H1 (cell line): ENCODE results near the gene LSM14B. TPM values are rescaled to one million over a fixed set of nuclear protein-coding genes. Genes with fewer than 3 reads are reported as not detected.
A peak's percentile ranks its signal among the peaks of the same experiment; 100 is the strongest.

Source experiments
- CTCF ChIA-PET: fragments of 300-600 bp; sonication (Branson Sonifier 250); formaldehyde crosslinking; loops from one replicate; lab custom pipeline; 2021; ENCODE audit not compliant: partially characterized antibody; lab: Charles Lee
- POLR2A ChIA-PET: fragments of 300-600 bp; sonication (Branson Sonifier 250); formaldehyde crosslinking; loops from one replicate; lab custom pipeline; 2021; ENCODE audit warnings: inconsistent platforms; ENCODE audit not compliant: partially characterized antibody; lab: Charles Lee
- DNase-seq, 2 experiments: peaks; one replicate each; pipeline versions ENCODE4 v3.0.0 to v3.0.0-alpha.2; 2010 to 2022; ENCODE audit warnings: low spot score in 2 of 2, low read depth in 1 of 2, mixed read lengths in 1 of 2
- FAIRE-seq: peaks from 2 replicates; lab custom pipeline; 2011; peaks lifted over from hg19 to GRCh38; lab: Jason Lieb, UNC
- H2AFZ ChIP-seq: 2 replicates; pipeline ENCODE4 v1.8.1; 2012; ENCODE audit warnings: low read length, inconsistent platforms
- H2AK5ac ChIP-seq: 2 replicates; pipeline ENCODE4 v1.6.1; 2013; ENCODE audit warnings: low read depth, low read length
- H2BK120ac ChIP-seq: replicated peaks from 2 replicates; pipeline ENCODE3; 2013; ENCODE audit warnings: low read depth, low read length, inconsistent platforms
- H2BK12ac ChIP-seq: 2 replicates; pipeline ENCODE4 v1.6.1; 2013; ENCODE audit warnings: low read depth, low read length
- H2BK15ac ChIP-seq: 2 replicates; pipeline ENCODE4 v1.6.1; 2013; ENCODE audit warnings: low read length
- H2BK20ac ChIP-seq: 2 replicates; pipeline ENCODE4 v1.6.1; 2013; ENCODE audit warnings: low read length
- H2BK5ac ChIP-seq: 2 replicates; pipeline ENCODE4 v1.6.1; 2013; ENCODE audit warnings: low read depth, low read length
- H3K14ac ChIP-seq: 2 replicates; pipeline ENCODE4 v1.6.1; 2013; ENCODE audit warnings: inconsistent platforms; ENCODE audit not compliant: insufficient read length
- H3K18ac ChIP-seq: 2 replicates; pipeline ENCODE4 v1.6.1; 2013; ENCODE audit warnings: low read length; ENCODE audit errors: extremely low read depth
- H3K23ac ChIP-seq: 2 replicates; pipeline ENCODE4 v1.6.1; 2013; ENCODE audit warnings: inconsistent platforms; ENCODE audit not compliant: insufficient read length
- H3K23me2 ChIP-seq: 2 replicates; pipeline ENCODE4 v1.6.1; 2013; ENCODE audit warnings: low read depth, low read length
- H3K27ac ChIP-seq: 2 replicates; pipeline ENCODE4 v1.6.1; 2011; ENCODE audit warnings: low read depth, low read length, inconsistent platforms
- H3K27me3 ChIP-seq, 4 experiments: replicated peaks in 1 of 4; 1 replicate in 1 of 4; 2 replicates in 3 of 4; pipeline versions ENCODE4 v1.6.1 to v1.8.1; 2011 to 2013; ENCODE audit warnings: low read length in 3 of 4, mild to moderate bottlenecking in 3 of 4, inconsistent platforms in 2 of 4, mixed read lengths in 2 of 4, moderate library complexity in 1 of 4; ENCODE audit not compliant: control insufficient read depth in 3 of 4, insufficient read depth in 3 of 4; ENCODE audit errors: extremely low read depth in 1 of 4
- H3K36me3 ChIP-seq, 4 experiments: 2 replicates each; pipeline versions ENCODE4 v1.6.1 to v1.8.1; 2011 to 2013; ENCODE audit warnings: mild to moderate bottlenecking in 4 of 4, low read length in 3 of 4, moderate library complexity in 2 of 4, control low read depth in 1 of 4, inconsistent platforms in 1 of 4; ENCODE audit not compliant: insufficient read depth in 4 of 4, control insufficient read depth in 2 of 4
- H3K4ac ChIP-seq: replicated peaks from 2 replicates; pipeline ENCODE3; 2013; ENCODE audit warnings: low read length, low read depth, mixed read lengths, inconsistent platforms; ENCODE audit not compliant: insufficient read length
- H3K4me1 ChIP-seq, 4 experiments: replicated peaks in 1 of 4; 1 replicate in 1 of 4; 2 replicates in 3 of 4; pipeline versions ENCODE4 v1.6.1 to v1.8.1; 2011 to 2013; ENCODE audit warnings: low read length in 3 of 4, inconsistent platforms in 2 of 4, mixed read lengths in 1 of 4; ENCODE audit not compliant: insufficient read depth in 4 of 4, control insufficient read depth in 3 of 4
- H3K4me2 ChIP-seq, 2 experiments: 2 replicates each; pipeline versions ENCODE4 v1.6.1 to v1.8.1; 2011 to 2013; ENCODE audit warnings: low read depth in 2 of 2, low read length in 2 of 2, control low read depth in 1 of 2, inconsistent platforms in 1 of 2, mild to moderate bottlenecking in 1 of 2; ENCODE audit not compliant: insufficient read depth in 1 of 2
- H3K4me3 ChIP-seq, 4 experiments: fragments of 200-600, 300-600 bp in 1 of 4; sonication (generic), shearing (Covaris generic), sonication (Bioruptor Twin) in 1 of 4; 2 replicates each; pipeline versions ENCODE4 v1.5.1 to v1.8.1; 2011 to 2016; ENCODE audit warnings: low read length in 4 of 4, low read depth in 3 of 4, control low read depth in 2 of 4, inconsistent platforms in 2 of 4, mild to moderate bottlenecking in 2 of 4, mixed read lengths in 1 of 4, moderate library complexity in 1 of 4; ENCODE audit not compliant: insufficient read depth in 2 of 4; ENCODE audit errors: extremely low read depth in 1 of 4
- H3K56ac ChIP-seq: replicated peaks from 2 replicates; pipeline ENCODE3; 2013; ENCODE audit warnings: low read depth, mild to moderate bottlenecking, mixed read lengths, low read length, inconsistent platforms; ENCODE audit not compliant: insufficient read length
- H3K79me1 ChIP-seq: 2 replicates; pipeline ENCODE4 v1.6.1; 2013; ENCODE audit warnings: low read depth, low read length, control low read depth
- H3K79me2 ChIP-seq, 2 experiments: 2 replicates each; pipeline versions ENCODE4 v1.6.1 to v1.8.1; 2012 to 2013; ENCODE audit warnings: low read length in 2 of 2, mild to moderate bottlenecking in 2 of 2, inconsistent platforms in 1 of 2; ENCODE audit not compliant: insufficient read depth in 2 of 2, control insufficient read depth in 1 of 2
- H3K9ac ChIP-seq, 4 experiments: replicated peaks in 1 of 4; 1 replicate in 1 of 4; 2 replicates in 3 of 4; pipeline versions ENCODE4 v1.6.1 to v1.8.1; 2011 to 2013; ENCODE audit warnings: low read depth in 3 of 4, low read length in 3 of 4, control low read depth in 2 of 4, mild to moderate bottlenecking in 2 of 4, moderate library complexity in 2 of 4, inconsistent platforms in 1 of 4; ENCODE audit errors: extremely low read depth in 1 of 4
- H3K9me3 ChIP-seq, 2 experiments: 2 replicates each; pipeline versions ENCODE4 v1.6.1 to v1.8.1; 2012 to 2013; ENCODE audit warnings: mild to moderate bottlenecking in 2 of 2, moderate library complexity in 2 of 2, control low read depth in 1 of 2, inconsistent platforms in 1 of 2, low read depth in 1 of 2, low read length in 1 of 2, mixed read lengths in 1 of 2; ENCODE audit not compliant: insufficient read depth in 2 of 2
- H4K20me1 ChIP-seq, 2 experiments: replicated peaks in 1 of 2; 2 replicates each; pipeline versions ENCODE3 to v1.8.1; 2011 to 2013; ENCODE audit warnings: inconsistent platforms in 2 of 2, low read length in 2 of 2, mild to moderate bottlenecking in 1 of 2; ENCODE audit not compliant: insufficient read depth in 2 of 2, control insufficient read depth in 1 of 2
- H4K5ac ChIP-seq: 2 replicates; pipeline ENCODE4 v1.6.1; 2013; ENCODE audit warnings: low read length, low read depth, mixed read lengths, inconsistent platforms; ENCODE audit not compliant: insufficient read length
- H4K8ac ChIP-seq: 2 replicates; pipeline ENCODE4 v1.8.0; 2013; ENCODE audit warnings: mild to moderate bottlenecking, moderate library complexity, low read length, inconsistent platforms; ENCODE audit not compliant: insufficient read depth; ENCODE audit errors: extremely low read depth
- H4K91ac ChIP-seq: replicated peaks from 2 replicates; pipeline ENCODE3; 2013; ENCODE audit warnings: low read length, mixed read lengths, inconsistent platforms; ENCODE audit not compliant: insufficient read length
- POLR2A ChIP-seq, 2 experiments: IDR thresholded peaks; 1 replicate in 1 of 2; 2 replicates in 1 of 2; pipeline ENCODE4 v1.6.1; 2011; ENCODE audit warnings: low read depth in 2 of 2, low read length in 2 of 2, mild to moderate bottlenecking in 2 of 2; ENCODE audit errors: control extremely low read depth in 1 of 2
- ZNF274 ChIP-seq: IDR thresholded peaks from 2 replicates; pipeline ENCODE4 v1.7.0; 2012; ENCODE audit warnings: low read length, borderline replicate concordance; ENCODE audit errors: extremely low read depth
- WGBS, 2 experiments: shearing (Covaris generic) in 1 of 2; methylation state at CpG; one replicate each; pipeline versions ENCODE4 v1.1.6 to v1.1.7; 2013 to 2015; ENCODE audit warnings: low lambda C conversion rate in 2 of 2, mixed read lengths in 2 of 2, inconsistent platforms in 1 of 2, low coverage in 1 of 2, missing lambda C conversion rate in 1 of 2; ENCODE audit not compliant: insufficient replicate concordance in 2 of 2, insufficient coverage in 1 of 2, insufficient read length in 1 of 2; ENCODE audit errors: extremely low coverage in 1 of 2, missing lambda C conversion rate in 1 of 2; 5-methylcytosine and 5-hydroxymethylcytosine counted together
- polyA plus RNA-seq, 7 experiments: library from polyadenylated mRNA; depleted of rRNA in 3 of 7; stranded (reverse) in 5 of 7; unstranded in 2 of 7; fragments of >200 nt in 5 of 7; fragments of 200-250 nt in 2 of 7; gene quantifications; 1 replicate in 5 of 7; 2 replicates in 1 of 7; 4 replicates in 1 of 7; pipeline versions ENCODE4 v1.2.1 to v1.2.3, GENCODE V29; 2011 to 2013; ENCODE audit warnings: missing spikeins in 2 of 7, mixed read lengths in 2 of 7
- total RNA-seq: library from RNA; stranded (reverse); fragmentation: NEBNext Ultra II Directional; extraction: Animal tissue kit (Norgen Biotek cat#: 25700); gene quantifications from 2 replicates; pipeline ENCODE4 v1.2.1, GENCODE V29; 2021

LSM14B gene
- total and polyA plus RNA-seq, 2 of the 8 experiments (the other 6 are each of a cell fraction or from before 2014, with no cell fraction given), result 58.3 to 65.6 TPM

DNA sequence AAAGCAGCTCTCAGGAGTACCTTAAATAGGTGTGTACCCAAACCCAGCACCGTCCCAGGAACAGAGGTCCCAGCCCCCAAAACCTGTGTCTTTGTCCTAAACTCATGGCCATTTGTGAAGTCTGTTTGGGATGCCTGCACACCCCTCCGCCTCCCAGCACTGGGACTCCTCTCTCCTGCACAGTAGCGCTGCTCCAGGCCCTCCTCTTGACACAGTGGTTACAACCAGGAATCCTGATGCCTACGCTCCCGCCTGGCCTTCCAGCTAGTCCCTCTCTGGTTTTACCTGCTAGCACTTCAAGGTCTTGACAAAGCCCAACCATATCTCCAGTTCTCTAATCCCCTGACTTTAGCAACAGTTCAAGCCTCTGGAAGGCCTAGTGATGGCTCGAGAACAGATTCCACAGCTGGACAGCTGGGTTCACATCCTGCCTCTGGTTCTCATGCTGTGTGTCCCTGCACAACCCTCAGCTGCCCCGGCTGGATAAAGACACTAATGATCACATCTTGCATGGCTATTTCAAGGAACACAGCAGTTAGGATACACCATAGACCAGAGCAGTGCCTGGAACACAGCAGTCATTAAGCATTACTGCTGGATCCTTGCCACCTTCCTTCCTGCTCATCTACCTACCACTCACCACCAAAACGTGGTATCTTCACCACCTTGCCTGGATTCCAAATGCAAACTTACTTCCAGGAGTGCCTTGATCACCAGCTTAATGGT is 15.4 kb downstream of the LSM14B start:
- Histone ChIP-seq H3K36me3 (peaks cover 43 to 78% (median 63%) of the 10 kb centered on the region in 4 experiments), H2BK15ac (no peak overlapping the region), H2BK5ac (no peak overlapping the region), H3K4me2 (no peak overlapping the region), H3K27ac (0 out of 2 replicates have a peak overlapping the region, but pooled peaks have one; percentile 33), H4K91ac (no peak overlapping the region), H3K23me2 (no peaks in the 10 kb centered on the region; the same call in 1 of the 2 replicates), H2AK5ac (no peak overlapping the region), H2BK12ac (0 out of 2 replicates have a peak overlapping the region, but pooled peaks have one; percentile 19), H3K27me3 (no peaks in the 10 kb centered on the region), H3K4ac (no peak overlapping the region), H2BK20ac (no peak overlapping the region), H3K9ac (no peak overlapping the region), H3K18ac (no peak overlapping the region), H3K4me3 (no peak overlapping the region), H3K56ac (no peak overlapping the region), H3K14ac (no peak overlapping the region), H4K5ac (no peak overlapping the region), H3K23ac (no peak overlapping the region), H2BK120ac (no peak overlapping the region), H2AFZ (no peak overlapping the region), H4K20me1 (peaks cover 26 to 61% of the 10 kb centered on the region in 2 experiments), H3K79me1 (peaks cover 4% of the 10 kb centered on the region), H4K8ac (no peak overlapping the region), H3K79me2 (peaks cover 20 to 41% of the 10 kb centered on the region in 2 experiments), H3K9me3 (no peaks in the 10 kb centered on the region), H3K4me1 (peaks cover 0 to 8% (median 2%) of the 10 kb centered on the region in 4 experiments; a peak in 3 of 7 replicates)
- WGBS, 2 experiments, result 84% methylated on average over 8 of the region's 8 CpGs; no CpG with 5 or more reads in 1 of the 2 experiments
- FAIRE-seq, result no peak
- TF ChIP-seq POLR2A (IDR thresholded peaks at IDR 0.05; ENCODE audit: control extremely low read depth in 1 of 2, low read depth in 2 of 2, low read length in 2 of 2) (peak in 1 of 2 experiments; percentile 21; a peak in 1 of 3 replicates), ZNF274 (no peak)
- CTCF ChIA-PET, result interaction anchor here (0.6 to 5.3 kb wide), 10 partner anchors 8 to 138 kb away, joined by 3 to 57 read pairs (median 3); no protein-coding TSS in a partner anchor
- no peak for DNase-seq
- POLR2A ChIA-PET, result interaction anchor here (0.6 to 5.6 kb wide), 9 partner anchors 11 to 1565 kb away, joined by 3 to 62 read pairs (median 5); partner anchors contain the start of gene TAF4
